ENCODE results near the gene HS6ST3. TPM values are rescaled to one million over a fixed set of nuclear protein-coding genes. Genes with fewer than 3 reads are reported as not detected.

HS6ST3 gene
- total RNA-seq, 1 donor from 2014 or later, result 3.0 TPM

- Histone ChIP-seq H3K36me3 (no peaks in the 10 kb centered on the region), H3K9me3 (no peaks in the 10 kb centered on the region), H3K4me1 (no peaks in the 10 kb centered on the region), H3K4me3 (no peak overlapping the region), H3K27me3 (no peaks in the 10 kb centered on the region), H3K27ac (no peak overlapping the region)
- TF ChIP-seq CTCF (IDR thresholded peaks at IDR 0.05), result no peak
- no peak for DNase-seq (ENCODE audit: low spot score in 2 of 2)
- intact Hi-C loops (cut with DNase I), result no loop called here
These were observed 661.2 kb downstream of the HS6ST3 start for GRCh38 chr13:96751089-96751488.

GRCh38 chr13:96762876-96763275 lies 673.0 kb downstream of the HS6ST3 start:
- Histone ChIP-seq H3K27ac (no peak overlapping the region), H3K36me3 (no peaks in the 10 kb centered on the region), H3K4me1 (no peaks in the 10 kb centered on the region), H3K27me3 (no peaks in the 10 kb centered on the region), H3K9me3 (no peaks in the 10 kb centered on the region), H3K4me3 (no peak overlapping the region)
- no peak for DNase-seq (ENCODE audit: low spot score in 2 of 2)
- intact Hi-C loops (cut with DNase I), result no loop called here
- no peak for TF ChIP-seq CTCF (IDR thresholded peaks at IDR 0.05)

GRCh38 chr13:96766306-96766705 lies 676.4 kb downstream of the HS6ST3 start:
- no peak for DNase-seq (ENCODE audit: low spot score in 2 of 2)
- Histone ChIP-seq H3K4me3 (no peak overlapping the region), H3K27ac (no peak overlapping the region), H3K4me1 (no peaks in the 10 kb centered on the region), H3K27me3 (no peaks in the 10 kb centered on the region), H3K36me3 (no peaks in the 10 kb centered on the region), H3K9me3 (no peaks in the 10 kb centered on the region)
- no peak for TF ChIP-seq CTCF (IDR thresholded peaks at IDR 0.05)
- intact Hi-C loops (cut with DNase I), result no loop called here

- no peak overlapping the region for H3K4me3 ChIP-seq
- no peaks in the 10 kb centered on the region for H3K36me3 ChIP-seq
- no peaks in the 10 kb centered on the region for H3K4me1 ChIP-seq
- no peak overlapping the region for H3K27ac ChIP-seq
- no peak for DNase-seq (ENCODE audit: low spot score in 2 of 2)
- TF ChIP-seq CTCF (IDR thresholded peaks at IDR 0.05), result no peak
- H3K9me3 ChIP-seq, result no peaks in the 10 kb centered on the region
- H3K27me3 ChIP-seq, result no peaks in the 10 kb centered on the region
- intact Hi-C loops (cut with DNase I), result no loop called here
These were observed 678.6 kb downstream of the HS6ST3 start for GRCh38 chr13:96768524-96768923.

- no peaks in the 10 kb centered on the region for H3K36me3 ChIP-seq
- DNase-seq (ENCODE audit: low spot score in 2 of 2), result no peak
- no peak for TF ChIP-seq CTCF (IDR thresholded peaks at IDR 0.05)
- H3K9me3 ChIP-seq, result no peaks in the 10 kb centered on the region
- no peak overlapping the region for H3K4me3 ChIP-seq
- H3K27me3 ChIP-seq, result no peaks in the 10 kb centered on the region
- H3K27ac ChIP-seq, result no peak overlapping the region
- intact Hi-C loops (cut with DNase I), result no loop called here
- no peaks in the 10 kb centered on the region for H3K4me1 ChIP-seq
These were observed 680.0 kb downstream of the HS6ST3 start for GRCh38 chr13:96769874-96770273.
